B cell (primary cell): ENCODE results near the gene NUP54. TPM values are rescaled to one million over a fixed set of nuclear protein-coding genes. Genes with fewer than 3 reads are reported as not detected.

Source experiments
- ATAC-seq: fragments of 200-7000 bp; cut with Tn5 transposase; one replicate; pipeline ENCODE4 v1.10.0; 2021; ENCODE audit warnings: low read depth, mild to moderate bottlenecking, moderate number of reproducible peaks, moderate library complexity
- CTCF ChIA-PET: fragments of 350-600 bp; sonication (Branson Sonifier 250); formaldehyde crosslinking; loops from one replicate; lab custom pipeline; 2021; ENCODE audit warnings: antibody characterized with exemption, inconsistent platforms; lab: Charles Lee
- POLR2A ChIA-PET: fragments of 350-600 bp; sonication (Branson Sonifier 250); formaldehyde crosslinking; loops from one replicate; lab custom pipeline; 2021; ENCODE audit warnings: antibody characterized with exemption; lab: Charles Lee
- DNase-seq: peaks from one replicate; pipeline ENCODE4 v3.0.0; 2013
- H2AFZ ChIP-seq: 2 replicates; pipeline ENCODE4 v1.6.1; 2012; ENCODE audit warnings: mild to moderate bottlenecking, low read depth, low read length; ENCODE audit not compliant: insufficient read depth, poor library complexity, severe bottlenecking
- H3K27ac ChIP-seq, 2 donors: 1 replicate in 1 of 2; 2 replicates in 1 of 2; pipeline ENCODE4 v1.5.1; 2012 to 2013; ENCODE audit warnings: low read length in 2 of 2, mild to moderate bottlenecking in 2 of 2, moderate library complexity in 1 of 2
- H3K27me3 ChIP-seq, 4 experiments: fragments of 200-600 bp in 1 of 4; sonication (generic) in 1 of 4; replicated peaks in 1 of 4; 1 replicate in 2 of 4; 2 replicates in 2 of 4; pipeline versions ENCODE4 v1.6.1 to v1.7.0; 2013 to 2016; ENCODE audit warnings: low read length in 3 of 4, mild to moderate bottlenecking in 2 of 4, mixed read lengths in 1 of 4, moderate library complexity in 1 of 4; ENCODE audit not compliant: insufficient read depth in 4 of 4, control insufficient read depth in 3 of 4; ENCODE audit errors: control extremely low read depth in 1 of 4
- H3K36me3 ChIP-seq, 2 experiments: replicated peaks in 1 of 2; 1 replicate in 1 of 2; 2 replicates in 1 of 2; pipeline versions ENCODE4 v1.6.1 to v1.7.1; 2013; ENCODE audit warnings: low read length in 1 of 2; ENCODE audit not compliant: insufficient read depth in 2 of 2, control insufficient read depth in 1 of 2; ENCODE audit errors: control extremely low read depth in 1 of 2, extremely low read depth in 1 of 2
- H3K4me1 ChIP-seq, 2 donors: fragments of 200-600 bp in 1 of 2; sonication (generic) in 1 of 2; 1 replicate in 1 of 2; 2 replicates in 1 of 2; pipeline versions ENCODE4 v1.5.1 to v1.6.1; 2013 to 2017; ENCODE audit warnings: low read length in 2 of 2; ENCODE audit not compliant: control insufficient read depth in 2 of 2, insufficient read depth in 2 of 2
- H3K4me2 ChIP-seq: replicated peaks from 2 replicates; pipeline ENCODE3; 2012; ENCODE audit warnings: mild to moderate bottlenecking, low read depth, low read length; ENCODE audit not compliant: poor library complexity, severe bottlenecking
- H3K4me3 ChIP-seq, 5 experiments: fragments of 200-600 bp in 1 of 5; sonication (generic) in 1 of 5; 1 replicate in 3 of 5; 2 replicates in 2 of 5; pipeline versions ENCODE4 v1.5.1 to v1.7.0; 2011 to 2016; ENCODE audit warnings: low read length in 4 of 5, mild to moderate bottlenecking in 4 of 5, low read depth in 2 of 5, control low read depth in 1 of 5, moderate library complexity in 1 of 5; ENCODE audit not compliant: insufficient read depth in 1 of 5; ENCODE audit errors: control extremely low read depth in 1 of 5, extremely low read depth in 1 of 5
- H3K79me2 ChIP-seq: fragments of 200-600 bp; sonication (generic); one replicate; pipeline ENCODE4 v1.6.0; 2016; ENCODE audit warnings: low read length; ENCODE audit not compliant: control insufficient read depth, insufficient read depth
- H3K9ac ChIP-seq: fragments of 200-600 bp; sonication (generic); 2 replicates; pipeline ENCODE4 v1.6.1; 2017; ENCODE audit warnings: mild to moderate bottlenecking, low read length, moderate library complexity
- H3K9me3 ChIP-seq, 3 donors: one replicate each; pipeline versions ENCODE4 v1.6.1 to v1.7.1; 2013; ENCODE audit warnings: low read length in 2 of 3; ENCODE audit not compliant: control insufficient read depth in 2 of 3, insufficient read depth in 1 of 3; ENCODE audit errors: control extremely low read depth in 1 of 3
- H4K20me1 ChIP-seq: 2 replicates; pipeline ENCODE4 v1.6.0; 2012; ENCODE audit warnings: mild to moderate bottlenecking, low read length; ENCODE audit not compliant: insufficient read depth, control insufficient read depth, poor library complexity, severe bottlenecking
- H3K27ac Mint-ChIP-seq: one replicate; pipeline ENCODE4 v1.8.0; 2021; ENCODE audit warnings: mixed read lengths
- H3K27me3 Mint-ChIP-seq: one replicate; pipeline ENCODE4 v1.8.0; 2021; ENCODE audit warnings: mixed read lengths
- H3K4me1 Mint-ChIP-seq: one replicate; pipeline ENCODE4 v1.8.0; 2021; ENCODE audit warnings: mixed read lengths
- H3K4me3 Mint-ChIP-seq: one replicate; pipeline ENCODE4 v1.8.0; 2021; ENCODE audit warnings: mixed read lengths
- H3K9me3 Mint-ChIP-seq: one replicate; pipeline ENCODE4 v1.8.0; 2022; ENCODE audit warnings: mixed read lengths; ENCODE audit not compliant: insufficient read depth
- CTCF ChIP-seq: fragments of 200-600 bp; IDR thresholded peaks from one replicate; pipeline ENCODE4 v1.8.0; 2022; ENCODE audit warnings: antibody characterized with exemption, mild to moderate bottlenecking
- EZH2 ChIP-seq: IDR thresholded peaks from 2 replicates; pipeline ENCODE4 v1.6.1; 2012; ENCODE audit warnings: borderline replicate concordance, low read depth, mild to moderate bottlenecking, moderate library complexity, low read length; ENCODE audit not compliant: insufficient read depth, poor library complexity, severe bottlenecking
- WGBS: methylation state at CpG from one replicate; pipeline ENCODE4 v1.1.5; 2013; ENCODE audit warnings: missing lambda C conversion rate; ENCODE audit not compliant: insufficient coverage; 5-methylcytosine and 5-hydroxymethylcytosine counted together
- intact Hi-C: fragments of 100-400 bp; cut with micrococcal nuclease; formaldehyde crosslinking; loops from one replicate; pipeline ENCODE4 v1.10.0; 2022
- polyA plus RNA-seq: library from polyadenylated mRNA; depleted of rRNA; stranded (reverse); fragments of >200 nt; gene quantifications from 2 replicates; pipeline ENCODE4 v1.2.3, GENCODE V29; 2012
- total RNA-seq, 2 donors: library from RNA; stranded (reverse); fragments of 120-200 nt in 1 of 2; gene quantifications; 1 replicate in 1 of 2; 2 replicates in 1 of 2; pipeline versions ENCODE4 v1.2.3 to v1.2.4, GENCODE V29; 2013 to 2022

Gene NUP54
- total and polyA plus RNA-seq, 2 donors (not counting 1 experiment from before 2014, with no cell fraction given) = 17.4 to 71.4 TPM

- Histone ChIP-seq H3K27me3 (no peaks in the 10 kb centered on the region), H3K9ac (no peak overlapping the region), H3K79me2 (peaks cover 3% of the 10 kb centered on the region), H3K4me1 (no peaks in the 10 kb centered on the region), H3K9me3 (no peaks in the 10 kb centered on the region), H3K27ac (no peak overlapping the region), H3K4me3 (no peak overlapping the region), H3K36me3 (peaks cover 0 to 19% of the 10 kb centered on the region in 2 experiments), H2AFZ (no peak overlapping the region), H4K20me1 (peaks cover 13% of the 10 kb centered on the region), H3K4me2 (no peak overlapping the region)
- intact Hi-C loops = loop anchor here (1.0 to 5.0 kb wide), 3 partner anchors 198 to 1128 kb away; no protein-coding TSS in a partner anchor
- ChIA-PET CTCF (interaction anchor here (0.5 to 5.6 kb wide), 44 partner anchors 9 to 896 kb away, joined by 3 to 78 read pairs (median 5); partner anchors contain the start of genes CCDC158 and SCARB2), POLR2A (interaction anchor here (1.0 kb wide), 1 partner anchor 35 kb away, joined by 10 read pairs; no protein-coding TSS in a partner anchor)
- H3K27ac Mint-ChIP-seq = no peak overlapping the region
- peak; percentile 83 for DNase-seq
- no peaks in the 10 kb centered on the region for H3K27me3 Mint-ChIP-seq
- ATAC-seq = peak; percentile 84
- H3K4me1 Mint-ChIP-seq = peaks cover 4% of the 10 kb centered on the region
- no peak overlapping the region for H3K4me3 Mint-ChIP-seq
- WGBS = 62% methylated on average over 8 of the region's 11 CpGs
- H3K9me3 Mint-ChIP-seq = no peaks in the 10 kb centered on the region
- TF ChIP-seq EZH2 (no peak), CTCF (peak; percentile 95)
Measured at GRCh38 chr4:76179398-76180318, 31.5 kb upstream of the NUP54 start.
